ENCODE data around the gene VAV3.
"Not testable (repeated sequence)": the region's sequence is repeated elsewhere in the genome, so short reads cannot be mapped to it uniquely, and the experiment has no call there.

The VAV3 gene

DNA sequence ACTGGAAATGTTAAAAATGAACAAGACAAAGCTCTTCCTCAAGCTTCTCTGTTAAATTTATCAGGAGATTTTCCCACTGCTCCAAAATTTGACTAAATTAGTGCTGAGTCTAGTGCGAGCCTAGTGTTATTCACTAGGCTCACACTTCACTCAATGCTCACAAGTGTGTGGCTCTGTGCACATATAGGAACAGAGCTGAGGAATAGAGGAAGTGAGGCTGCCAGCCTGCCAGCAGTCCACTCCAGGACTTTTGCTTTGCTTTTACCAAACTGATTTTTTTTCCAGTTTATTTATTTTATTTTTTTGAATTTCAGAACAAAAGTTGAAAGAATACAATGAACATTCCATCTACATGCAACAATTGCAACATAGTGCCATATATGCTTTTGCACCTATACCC lies 87.2 kb downstream of the VAV3 start:
- no peak for DNase-seq

GRCh38 chr1:107877092-107877491 lies 87.9 kb downstream of the VAV3 start:
- no peak for DNase-seq

- no peak for DNase-seq
Observed at GRCh38 chr1:107875689-107876088, 89.3 kb downstream of the VAV3 start.

- DNase-seq, result no peak
Observed at GRCh38 chr1:107874221-107874620, 90.8 kb downstream of the VAV3 start.

- no peak for DNase-seq
Observed at GRCh38 chr1:107871687-107872395, 93.1 kb downstream of the VAV3 start.

GRCh38 chr1:107871259-107871658 lies 93.7 kb downstream of the VAV3 start:
- DNase-seq, result no peak

DNA sequence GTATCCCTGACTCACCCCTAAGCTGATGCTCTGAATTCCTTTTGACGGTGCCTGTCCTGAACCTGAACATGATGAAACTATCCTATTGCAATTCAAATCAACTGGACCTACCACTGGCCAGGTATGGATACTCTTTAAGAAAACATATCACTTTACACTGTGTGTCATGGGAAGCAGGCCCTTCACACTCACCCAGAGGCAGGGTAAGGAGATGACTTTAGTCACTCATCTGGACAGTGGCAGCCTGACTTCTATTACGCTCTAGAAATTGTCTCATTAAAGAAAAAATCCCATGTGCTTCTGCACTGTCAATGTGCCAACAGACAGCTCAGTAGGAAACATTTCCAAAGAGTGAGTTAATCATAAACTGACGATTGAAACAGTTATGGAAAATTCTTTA lies 94.3 kb downstream of the VAV3 start:
- DNase-seq, result no peak

- DNase-seq, result no peak
Observed at GRCh38 chr1:107867897-107868296, 97.1 kb downstream of the VAV3 start.

DNA sequence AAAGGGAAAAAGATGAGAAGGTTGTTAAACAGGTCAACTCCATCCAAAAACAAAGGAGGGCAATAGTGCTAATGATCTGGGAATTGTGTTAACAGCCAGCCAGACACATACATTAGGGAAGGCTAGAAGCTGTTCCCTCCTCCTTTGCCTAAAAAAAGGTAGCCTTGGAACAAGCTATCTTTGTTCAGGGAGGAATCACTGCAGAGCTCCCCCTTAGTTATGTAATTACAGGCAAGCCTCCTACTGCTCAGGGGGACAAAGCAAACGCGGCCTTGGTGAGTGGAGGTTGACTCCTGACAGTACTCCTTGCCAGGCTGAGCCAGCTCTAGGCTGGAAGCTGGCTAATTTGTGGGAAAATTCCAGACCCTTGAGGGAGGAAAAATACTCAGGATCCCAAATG lies 97.6 kb downstream of the VAV3 start:
- no peak for DNase-seq

DNA sequence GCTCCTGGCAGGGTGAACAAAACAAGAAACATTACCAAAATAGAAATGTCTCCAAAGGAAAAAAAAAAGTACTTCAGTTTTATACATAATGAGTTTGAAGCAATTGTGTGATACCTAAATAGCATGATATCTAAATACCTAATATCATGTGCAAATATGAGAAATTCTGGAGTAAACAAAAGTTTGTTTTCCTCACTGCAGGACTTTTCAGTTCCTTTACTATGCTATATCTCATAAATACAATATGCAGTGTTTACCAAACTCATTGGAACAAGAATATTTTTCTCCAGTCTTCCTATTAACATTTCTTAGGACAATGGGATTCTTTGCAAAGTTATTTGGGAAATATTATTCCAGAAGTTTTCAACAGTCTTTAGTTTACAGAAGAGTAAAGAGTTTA lies 98.1 kb downstream of the VAV3 start:
- no peak for DNase-seq

DNA sequence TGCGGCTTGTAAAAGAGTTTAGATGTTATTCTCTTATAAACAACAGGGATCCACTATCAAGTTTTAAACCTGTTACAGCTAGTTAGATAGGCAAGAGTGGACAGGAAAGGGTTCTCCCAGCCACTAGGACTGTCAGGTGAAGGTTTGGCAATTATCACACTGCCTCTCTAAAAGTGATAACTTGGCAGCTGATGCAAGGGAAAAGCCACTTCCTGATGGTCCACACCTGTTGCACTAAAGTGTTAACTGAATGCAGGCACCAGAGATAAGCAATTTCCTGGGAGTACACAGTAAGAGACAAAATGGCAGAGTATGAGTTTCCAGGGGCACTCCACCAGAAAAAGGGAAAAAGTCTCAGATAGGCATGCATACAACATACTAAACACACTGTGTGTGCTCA lies 99.4 kb downstream of the VAV3 start:
- DNase-seq, result no peak

GRCh38 chr1:107863342-107863741 lies 101.6 kb downstream of the VAV3 start:
- no peak for DNase-seq

DNA sequence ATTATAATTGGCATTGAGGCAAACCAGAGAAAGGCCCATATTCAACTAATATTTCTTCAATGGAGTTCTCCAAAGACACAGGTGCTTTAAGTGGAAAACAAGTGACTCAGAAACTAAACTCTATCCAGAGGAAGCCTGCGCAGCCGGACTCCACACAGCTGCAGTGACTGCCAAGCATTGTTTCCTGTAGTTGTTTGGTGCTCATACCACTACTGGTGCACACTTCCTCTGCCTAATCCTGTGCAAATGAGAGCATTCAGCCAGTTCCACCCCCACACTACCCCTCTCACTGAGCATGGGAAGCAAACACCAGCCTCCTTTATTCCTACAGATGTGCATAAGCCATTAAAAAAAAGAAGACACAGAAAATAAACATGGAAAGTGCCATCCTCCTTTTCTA lies 102.9 kb downstream of the VAV3 start:
- DNase-seq, result no peak

- DNase-seq, result no peak
Observed at GRCh38 chr1:107858323-107858722, 106.7 kb downstream of the VAV3 start.

DNA sequence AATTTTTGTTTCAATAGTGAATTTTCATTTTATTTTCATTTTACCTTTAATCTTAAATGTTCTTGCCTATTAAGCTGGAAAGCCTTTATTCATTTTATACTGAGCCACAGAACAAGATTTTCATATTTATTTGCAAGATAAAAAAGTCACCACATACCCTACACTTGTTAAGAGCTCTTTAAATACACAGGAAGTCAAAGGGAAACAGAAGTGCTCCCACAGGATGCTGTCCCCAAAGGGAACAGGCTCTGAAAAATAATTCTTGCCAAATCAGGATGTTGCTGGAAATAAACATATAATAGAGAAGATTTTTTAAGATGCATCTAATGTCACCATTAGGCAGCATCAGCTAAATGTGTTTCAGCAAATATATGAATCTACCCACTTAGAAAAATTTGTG lies 113.6 kb downstream of the VAV3 start:
- no peak for DNase-seq

- not testable (repeated sequence) for DNase-seq
Observed at GRCh38 chr1:107844541-107845194, 120.3 kb downstream of the VAV3 start.

DNA sequence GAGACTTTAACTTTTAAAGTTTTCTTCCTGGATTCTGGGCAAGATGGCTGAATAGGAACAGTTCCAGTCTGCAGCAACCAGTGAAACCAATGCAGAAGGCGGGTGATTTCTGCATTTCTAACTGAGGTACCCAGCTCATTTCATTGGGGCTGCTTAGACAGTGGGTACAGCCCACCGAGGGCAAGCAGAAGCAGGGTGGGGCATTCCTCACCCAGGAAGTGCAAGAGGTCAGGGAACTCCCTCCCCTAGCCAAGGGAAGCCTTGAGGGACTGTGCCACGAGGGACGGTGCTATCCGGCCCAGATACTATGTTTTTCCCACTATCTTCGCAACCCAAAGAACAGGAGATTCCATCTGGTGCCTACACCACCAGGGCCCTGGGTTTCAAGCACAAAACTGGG lies 121.0 kb downstream of the VAV3 start:
- no peak for DNase-seq

GRCh38 chr1:107842241-107842640 lies 122.7 kb downstream of the VAV3 start:
- DNase-seq, result no peak

- DNase-seq, result no peak
Observed at GRCh38 chr1:107840725-107841124, 124.3 kb downstream of the VAV3 start.

GRCh38 chr1:107838056-107838455 lies 126.9 kb downstream of the VAV3 start:
- no peak for DNase-seq

GRCh38 chr1:107835151-107835670 lies 129.8 kb downstream of the VAV3 start:
- no peak for DNase-seq

DNA sequence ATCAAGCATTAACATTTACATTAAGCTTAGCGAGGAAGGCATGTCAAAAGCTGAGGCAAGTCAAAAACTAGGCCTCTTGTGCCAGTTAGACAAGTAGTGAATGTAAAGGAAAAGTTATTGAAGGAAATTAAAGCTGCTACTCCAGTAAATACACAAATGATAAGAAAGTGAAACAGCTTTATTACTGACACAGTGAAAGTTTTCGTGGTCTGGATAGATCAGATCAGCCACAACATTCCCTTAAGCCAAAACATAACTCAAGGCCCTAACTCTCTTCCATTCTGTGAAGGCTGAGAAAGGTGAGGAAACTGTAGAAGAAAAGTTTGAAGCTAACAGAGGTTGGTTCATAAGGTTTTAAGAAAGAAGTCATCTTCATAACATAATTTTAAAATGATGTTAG lies 131.9 kb downstream of the VAV3 start:
- no peak for DNase-seq

DNA sequence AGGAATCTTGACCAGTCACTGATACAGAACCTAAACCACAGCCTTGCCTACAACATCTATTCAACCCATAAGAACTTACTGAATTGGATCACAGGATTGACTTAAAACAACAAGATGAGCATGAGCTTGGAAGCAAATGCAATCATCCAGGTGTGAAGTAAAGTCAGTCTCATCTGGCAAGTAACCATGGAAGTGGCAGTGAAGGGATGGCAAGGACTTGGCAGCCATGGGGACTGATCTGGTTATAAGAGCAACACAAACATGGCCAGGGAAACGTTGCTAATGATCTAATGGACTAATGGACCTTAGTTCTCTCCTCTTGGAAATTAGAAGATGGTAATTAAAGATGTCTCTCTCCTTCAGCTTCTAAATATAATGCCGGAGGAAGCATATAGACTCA lies 133.1 kb downstream of the VAV3 start:
- no peak for DNase-seq

DNA sequence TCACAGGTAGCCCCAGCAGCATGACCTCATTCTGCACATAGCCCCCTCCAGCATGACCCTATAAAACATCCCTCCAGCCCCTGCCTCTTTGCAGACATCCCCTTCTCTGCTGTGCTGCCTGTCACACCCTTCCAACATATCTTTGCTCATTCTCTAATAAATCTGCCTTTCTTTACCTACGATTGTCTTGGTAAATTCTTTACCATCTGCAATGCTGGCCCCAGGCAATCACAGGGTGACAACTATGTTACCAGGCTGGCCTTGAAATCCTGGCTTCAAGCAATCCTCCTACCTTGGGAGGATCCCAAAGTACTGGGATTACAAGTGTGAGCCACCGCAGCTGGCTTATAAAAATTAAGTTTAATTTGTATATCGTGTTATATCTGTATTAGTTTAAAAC lies 134.5 kb downstream of the VAV3 start:
- DNase-seq, result no peak

DNA sequence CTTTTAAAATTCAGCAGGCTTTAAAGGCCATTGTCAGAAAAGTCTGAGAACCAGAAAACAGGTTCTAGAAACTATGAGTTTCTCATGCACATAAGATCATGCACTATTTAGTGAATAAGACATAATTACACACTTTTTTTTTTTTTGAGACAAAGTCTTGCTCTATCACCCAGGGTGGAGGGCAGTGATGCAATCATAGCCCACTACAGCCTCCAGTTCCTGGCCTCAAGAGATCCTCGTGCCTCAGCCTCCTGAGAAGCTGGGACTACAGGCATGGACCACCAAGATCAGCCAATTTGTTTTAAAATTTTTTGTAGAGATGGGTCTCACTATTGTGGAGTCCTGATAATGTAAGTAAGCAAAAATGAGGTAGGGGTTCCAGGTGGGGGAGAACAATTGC lies 134.9 kb downstream of the VAV3 start:
- DNase-seq, result no peak
